Transverse colon (tissue), 4 donors: Measurements from ENCODE around the gene IFRD2. TPM values are rescaled to one million over a fixed set of nuclear protein-coding genes. Genes with fewer than 3 reads are reported as not detected.

Experiments used
- DNase-seq: peaks from one replicate; pipeline ENCODE4 v3.0.0-alpha.2; 2019
- H3K27ac ChIP-seq, 4 donors: fragments of 200-600 bp; sonication (generic); 2 replicates each; pipeline ENCODE4 v1.5.1; 2016 to 2018; ENCODE audit warnings: inconsistent platforms in 4 of 4
- H3K27me3 ChIP-seq: fragments of 200-600 bp; sonication (generic); 2 replicates; pipeline ENCODE4 v1.5.1; 2017; ENCODE audit warnings: inconsistent platforms
- H3K36me3 ChIP-seq, 4 donors: fragments of 200-600 bp; sonication (generic); 2 replicates each; pipeline ENCODE4 v1.5.1; 2017 to 2019; ENCODE audit warnings: inconsistent platforms in 4 of 4
- H3K4me1 ChIP-seq, 4 donors: fragments of 200-600 bp; sonication (generic); 2 replicates each; pipeline ENCODE4 v1.5.1; 2017 to 2020; ENCODE audit warnings: inconsistent platforms in 4 of 4
- H3K4me3 ChIP-seq, 4 donors: fragments of 200-600 bp; sonication (generic); 1 replicate in 1 of 4; 2 replicates in 3 of 4; pipeline versions ENCODE4 v1.5.1 to v1.6.1; 2017 to 2019; ENCODE audit warnings: inconsistent platforms in 4 of 4
- H3K9me3 ChIP-seq, 2 donors: fragments of 200-600 bp; sonication (generic); 2 replicates each; pipeline ENCODE4 v1.5.1; 2017 to 2019; ENCODE audit warnings: inconsistent platforms in 2 of 2
- CTCF ChIP-seq, 5 experiments: fragments of 200-600 bp in 3 of 5; fragments of 450-650 bp in 2 of 5; sonication (generic) in 3 of 5; IDR thresholded peaks; 1 replicate in 2 of 5; 2 replicates in 3 of 5; pipeline ENCODE4 v1.5.1; 2016 to 2017; ENCODE audit warnings: antibody characterized with exemption in 5 of 5, inconsistent platforms in 3 of 5, mild to moderate bottlenecking in 2 of 5, moderate library complexity in 1 of 5
- EP300 ChIP-seq: sonication (generic); formaldehyde crosslinking; IDR thresholded peaks from one replicate; pipeline ENCODE4 v1.6.1; 2017; ENCODE audit warnings: antibody characterized with exemption, low read depth
- POLR2A ChIP-seq: fragments of 450-650 bp; IDR thresholded peaks from one replicate; pipeline ENCODE4 v1.6.1; 2016; ENCODE audit warnings: antibody characterized with exemption, mild to moderate bottlenecking, moderate library complexity
- POLR2AphosphoS5 ChIP-seq, 3 donors: sonication (generic); formaldehyde crosslinking; IDR thresholded peaks; one replicate each; pipeline ENCODE4 v1.6.1; 2016; ENCODE audit warnings: antibody characterized with exemption in 3 of 3
- WGBS, 2 donors: methylation state at CpG; one replicate each; pipeline ENCODE4 v1.1.5; 2018; ENCODE audit warnings: low coverage in 1 of 2; 5-methylcytosine and 5-hydroxymethylcytosine counted together
- in situ Hi-C, 4 donors: fragments of 200-750 bp; cut with MboI; loops; one replicate each; pipeline versions ENCODE4 v1.15.0 to v1.15.1; 2017; ENCODE audit warnings: low sequenced_read_pairs in 3 of 4, low pct_ligation_motif_present in 1 of 4, low pct_unique_long_range_greater_than_20kb in 1 of 4
- intact Hi-C: fragments of 100-400 bp; cut with DNase I; formaldehyde crosslinking; loops from one replicate; pipeline ENCODE4 v1.15.1; 2023; ENCODE audit warnings: low total_unique reads
- total RNA-seq, 4 donors: library from RNA; depleted of rRNA; stranded (reverse); fragments of >200 nt; gene quantifications; one replicate each; pipeline ENCODE4 v1.1.0, GENCODE V29; 2016

IFRD2 gene
- total RNA-seq, 4 donors from 2014 or later = 44.9 to 183 (median 59.5) TPM

DNA sequence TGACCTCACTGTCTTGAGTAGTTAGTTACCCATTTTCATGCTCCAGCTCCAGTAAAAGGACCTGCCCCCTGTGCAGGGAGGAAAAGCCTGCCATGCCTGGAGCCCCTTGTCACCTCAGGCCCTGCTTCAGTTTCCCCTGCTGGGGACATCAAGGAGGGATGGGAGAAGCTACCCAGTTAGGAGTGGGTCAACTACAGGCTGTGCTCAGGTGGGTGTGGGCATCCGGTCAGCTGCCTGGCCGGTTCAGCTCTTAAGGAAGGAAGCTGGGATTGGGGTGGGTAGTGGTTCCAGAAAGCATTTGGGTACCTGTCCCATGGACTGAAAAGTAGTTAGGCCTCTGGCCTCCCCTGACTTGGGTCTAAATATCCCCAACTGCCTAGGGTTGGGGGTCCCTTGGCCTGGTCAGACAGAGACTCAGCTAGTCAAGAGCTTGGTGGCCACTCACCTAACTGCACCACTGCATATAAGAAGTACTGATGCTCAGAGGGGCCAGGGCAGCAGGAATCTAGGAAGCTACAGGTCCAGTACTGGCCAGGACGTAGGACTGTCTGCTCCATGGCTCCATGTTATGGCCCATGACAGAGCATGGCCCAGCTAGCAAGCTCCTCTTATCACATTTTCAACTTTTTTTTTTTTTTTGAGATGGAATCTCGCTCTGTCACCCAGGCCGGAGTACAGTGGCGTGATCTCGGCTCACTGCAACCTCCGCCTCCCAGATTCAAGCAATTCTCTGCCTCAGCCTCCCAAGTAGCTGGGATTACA is 12.8 kb downstream of the IFRD2 start:
- Histone ChIP-seq H3K4me1 (peaks cover 0 to 4% (median 2%) of the 10 kb centered on the region in 4 donors), H3K36me3 (no peaks in the 10 kb centered on the region), H3K9me3 (no peaks in the 10 kb centered on the region), H3K4me3 (no peak overlapping the region), H3K27me3 (peaks cover 24% of the 10 kb centered on the region), H3K27ac (no peak overlapping the region)
- in situ Hi-C loops = no loop called here
- TF ChIP-seq CTCF (IDR thresholded peaks at IDR 0.05) (no peak), POLR2AphosphoS5 (IDR thresholded peaks at IDR 0.05) (no peak), EP300 (no peak), POLR2A (no peak)
- 91% methylated on average over 8 of the region's 8 CpGs; no CpG with 5 or more reads in 1 of the 2 donors for WGBS, 2 donors
- DNase-seq = no peak
- intact Hi-C loops = loop anchor here (10.0 kb wide), 1 partner anchor 155 kb away; no protein-coding TSS in a partner anchor

DNA sequence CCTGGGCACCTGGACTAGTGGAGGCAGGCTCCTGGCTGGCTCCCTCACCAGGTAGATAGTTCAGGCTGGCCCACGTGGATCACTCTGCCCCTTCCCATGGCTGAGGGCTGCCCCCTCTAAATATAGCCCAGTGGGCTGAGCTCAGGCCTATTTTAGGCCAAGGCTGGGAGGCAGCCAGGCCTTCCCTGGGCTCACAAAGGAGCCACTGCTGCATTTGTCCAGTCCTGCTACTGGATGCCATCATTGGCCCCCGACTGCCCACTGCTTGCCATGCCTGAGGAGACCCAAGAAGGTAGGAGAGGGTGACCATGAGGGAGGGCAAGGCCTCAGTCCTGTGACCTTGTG is 13.4 kb downstream of the IFRD2 start, which contains the start of gene LSMEM2:
Gene LSMEM2, plus strand, starts transcription at position 208 of the 345 bp plus-strand sequence. Its CDS starts 27 bp downstream, at position 235.
- WGBS, 2 donors = 71% methylated on average over 1 of the region's 2 CpGs; no CpG with 5 or more reads in 1 of the 2 donors
- H3K4me1 ChIP-seq = peaks cover 0 to 10% (median 4%) of the 10 kb centered on the region in 4 donors
- H3K27ac ChIP-seq = no peak within 1 kb of the TSS
- in situ Hi-C loops (no loop called here), intact Hi-C loops (loop anchor here (10.0 kb wide), 1 partner anchor 154 kb away; no protein-coding TSS in a partner anchor)
- no peak within 1 kb of the TSS for H3K4me3 ChIP-seq
- peaks cover 27% of the 10 kb centered on the region for H3K27me3 ChIP-seq
- no peaks in the 10 kb centered on the region for H3K9me3 ChIP-seq
- DNase-seq = no peak
- H3K36me3 ChIP-seq = no peaks in the 10 kb centered on the region
- TF ChIP-seq POLR2AphosphoS5 (IDR thresholded peaks at IDR 0.05) = no peak
- TF ChIP-seq EP300 = no peak
- TF ChIP-seq POLR2A = no peak
- no peak for TF ChIP-seq CTCF (IDR thresholded peaks at IDR 0.05)

GRCh38 chr3:50278123-50278879 is 13.9 kb downstream of the IFRD2 start:
- peaks cover 32% of the 10 kb centered on the region for H3K27me3 ChIP-seq
- no peaks in the 10 kb centered on the region for H3K9me3 ChIP-seq
- no peak for TF ChIP-seq POLR2AphosphoS5 (IDR thresholded peaks at IDR 0.05)
- TF ChIP-seq POLR2A = no peak
- TF ChIP-seq EP300 = no peak
- no peak for TF ChIP-seq CTCF (IDR thresholded peaks at IDR 0.05)
- H3K4me1 ChIP-seq = peaks cover 3 to 15% (median 9%) of the 10 kb centered on the region in 4 donors
- no peak overlapping the region for H3K4me3 ChIP-seq
- in situ Hi-C loops = no loop called here
- no peak for DNase-seq
- H3K36me3 ChIP-seq = no peaks in the 10 kb centered on the region
- 74% methylated on average over 4 of the region's 4 CpGs; no CpG with 5 or more reads in 1 of the 2 donors for WGBS, 2 donors
- no peak overlapping the region for H3K27ac ChIP-seq
- intact Hi-C loops = loop anchor here (10.0 kb wide), 1 partner anchor 154 kb away; no protein-coding TSS in a partner anchor

GRCh38 chr3:50276762-50277101 is 15.5 kb downstream of the IFRD2 start:
- Histone ChIP-seq H3K27ac (no peak overlapping the region), H3K27me3 (peaks cover 33% of the 10 kb centered on the region), H3K36me3 (no peaks in the 10 kb centered on the region), H3K4me1 (peaks cover 7 to 26% (median 14%) of the 10 kb centered on the region in 4 donors), H3K9me3 (no peaks in the 10 kb centered on the region), H3K4me3 (no peak overlapping the region)
- in situ Hi-C loops = no loop called here
- no peak for DNase-seq
- 87% methylated on average over 17 of the region's 17 CpGs; no CpG with 5 or more reads in 1 of the 2 donors for WGBS, 2 donors
- TF ChIP-seq CTCF (IDR thresholded peaks at IDR 0.05) (no peak), EP300 (no peak), POLR2A (no peak), POLR2AphosphoS5 (IDR thresholded peaks at IDR 0.05) (no peak)
- intact Hi-C loops = loop anchor here (10.0 kb wide), 1 partner anchor 152 kb away; no protein-coding TSS in a partner anchor
